A673 (cell line): ENCODE results near the gene ALDH1L1. TPM values are rescaled to one million over a fixed set of nuclear protein-coding genes. Genes with fewer than 3 reads are reported as not detected.

Experiments used
- BruUV-seq: library from RNA; stranded (reverse); fragments of 400-500 nt; replicated peaks from 2 replicates; lab custom pipeline; 2021; lab: Mats Ljungman, UMichigan
- CTCF ChIA-PET: fragments of 300-600 bp; sonication (Branson Sonifier 250); formaldehyde crosslinking; loops from one replicate; lab custom pipeline; 2022; ENCODE audit warnings: antibody characterized with exemption; lab: Charles Lee
- POLR2A ChIA-PET: fragments of 300-600 bp; sonication (Branson Sonifier 250); formaldehyde crosslinking; loops from one replicate; lab custom pipeline; 2022; ENCODE audit warnings: antibody characterized with exemption; ENCODE audit not compliant: low non-redundant PET; lab: Charles Lee
- DNase-seq: peaks from one replicate; pipeline ENCODE4 v3.0.0-alpha.2; 2015; ENCODE audit warnings: low spot score
- H3K27ac ChIP-seq: fragments of 200-600 bp; sonication (generic); 2 replicates; pipeline ENCODE4 v1.5.1; 2016; ENCODE audit warnings: mixed run types, low read depth, mild to moderate bottlenecking, mixed read lengths, antibody characterized with exemption, low read length; ENCODE audit not compliant: poor library complexity, severe bottlenecking
- H3K27me3 ChIP-seq: fragments of 200-600 bp; sonication (generic); replicated peaks from 2 replicates; pipeline ENCODE4 v1.6.1; 2017; ENCODE audit warnings: mixed run types, low read depth, mild to moderate bottlenecking, mixed read lengths, antibody characterized with exemption, low read length; ENCODE audit not compliant: insufficient read depth, poor library complexity
- H3K36me3 ChIP-seq: fragments of 200-600 bp; sonication (generic); 2 replicates; pipeline ENCODE4 v1.6.1; 2016; ENCODE audit warnings: mixed run types, mild to moderate bottlenecking, mixed read lengths, antibody characterized with exemption, low read length; ENCODE audit not compliant: insufficient read depth, poor library complexity, severe bottlenecking
- H3K4me1 ChIP-seq: fragments of 200-600 bp; sonication (generic); 2 replicates; pipeline ENCODE4 v1.6.1; 2017; ENCODE audit warnings: mixed run types, mild to moderate bottlenecking, mixed read lengths, antibody characterized with exemption, low read length; ENCODE audit not compliant: insufficient read depth, poor library complexity, severe bottlenecking
- H3K4me3 ChIP-seq: fragments of 200-600 bp; sonication (generic); 2 replicates; pipeline ENCODE4 v1.5.1; 2016; ENCODE audit warnings: low read depth, mixed run types, mild to moderate bottlenecking, mixed read lengths, low read length; ENCODE audit not compliant: poor library complexity, severe bottlenecking
- H3K9me3 ChIP-seq: fragments of 200-600 bp; sonication (generic); 2 replicates; pipeline ENCODE4 v1.6.1; 2016; ENCODE audit warnings: mixed run types, low read depth, mild to moderate bottlenecking, mixed read lengths, antibody characterized with exemption, low read length; ENCODE audit not compliant: poor library complexity, severe bottlenecking
- CTCF ChIP-seq: fragments of 300-800, 200-600 bp; sonication (generic); conservative IDR thresholded peaks from 2 replicates; pipeline ENCODE4 v1.5.1; 2017; ENCODE audit warnings: low read depth, mild to moderate bottlenecking, antibody characterized with exemption, low read length, moderate library complexity, mixed read lengths
- EZH2 ChIP-seq: fragments of 200-600 bp; sonication (generic); IDR thresholded peaks from 2 replicates; pipeline ENCODE4 v1.6.1; 2017; ENCODE audit warnings: borderline replicate concordance, low read depth, mild to moderate bottlenecking, mixed read lengths, antibody characterized with exemption, low read length; ENCODE audit not compliant: poor library complexity, severe bottlenecking
- intact Hi-C: fragments of 100-400 bp; cut with micrococcal nuclease; formaldehyde crosslinking; loops from one replicate; pipeline ENCODE4 v1.10.0; 2022; ENCODE audit not compliant: unreplicated experiment
- total RNA-seq: library from RNA; stranded (reverse); gene quantifications from 2 replicates; pipeline ENCODE4 v1.2.3, GENCODE V29; 2021

Gene ALDH1L1
- total RNA-seq, 1 experiment from 2014 or later, result 16.9 TPM

DNA sequence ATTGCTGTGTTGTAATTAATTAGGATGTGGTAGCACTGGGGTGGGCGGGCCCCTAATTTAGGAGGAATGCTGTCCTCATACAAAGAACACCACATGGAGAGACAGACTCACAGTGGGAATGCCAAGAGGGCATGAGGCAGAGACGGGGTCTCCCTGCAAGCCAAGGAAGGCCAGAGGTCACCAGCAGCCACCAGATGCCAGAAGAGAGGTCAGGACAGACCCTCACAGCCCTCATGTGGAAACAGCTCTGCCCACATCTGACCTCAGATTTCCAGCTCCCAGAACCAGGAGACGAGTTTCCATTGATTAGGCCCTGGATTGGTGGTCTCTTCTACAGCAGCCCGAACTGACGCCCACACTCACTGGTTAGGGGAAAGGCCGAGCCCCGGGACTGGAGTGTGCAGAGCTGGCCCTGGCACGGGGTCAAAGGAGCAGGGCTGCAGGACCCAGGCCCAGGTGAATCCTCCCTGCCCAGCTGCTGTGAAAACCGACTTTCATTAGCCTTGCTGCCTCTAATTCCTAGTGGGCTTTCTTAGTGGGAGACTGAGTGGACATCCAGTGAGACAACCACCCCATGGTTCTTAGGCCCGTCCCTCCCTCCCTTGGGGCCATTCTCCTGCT, 53.5 kb downstream of the ALDH1L1 start:
- TF ChIP-seq EZH2 (no peak), CTCF (no peak)
- no peaks in the 10 kb centered on the region for H3K9me3 ChIP-seq
- intact Hi-C loops, result no loop called here
- ChIA-PET POLR2A (no interaction called here), CTCF (no interaction called here)
- H3K27ac ChIP-seq, result no peak overlapping the region
- H3K36me3 ChIP-seq, result no peaks in the 10 kb centered on the region
- H3K4me1 ChIP-seq, result no peaks in the 10 kb centered on the region
- no peak overlapping the region for H3K4me3 ChIP-seq
- no TSS peak for BruUV-seq
- H3K27me3 ChIP-seq, result no peaks in the 10 kb centered on the region
- no peak for DNase-seq

GRCh38 chr3:126126286-126126685, 54.1 kb downstream of the ALDH1L1 start:
- BruUV-seq, result no TSS peak
- Histone ChIP-seq H3K4me3 (no peak overlapping the region), H3K4me1 (no peaks in the 10 kb centered on the region), H3K9me3 (no peaks in the 10 kb centered on the region), H3K27me3 (no peaks in the 10 kb centered on the region), H3K27ac (no peak overlapping the region), H3K36me3 (no peaks in the 10 kb centered on the region)
- intact Hi-C loops, result no loop called here
- TF ChIP-seq EZH2 (no peak), CTCF (no peak)
- ChIA-PET POLR2A (no interaction called here), CTCF (no interaction called here)
- no peak for DNase-seq

- ChIA-PET POLR2A (no interaction called here), CTCF (no interaction called here)
- H3K36me3 ChIP-seq, result no peaks in the 10 kb centered on the region
- H3K27me3 ChIP-seq, result no peaks in the 10 kb centered on the region
- no TSS peak for BruUV-seq
- no peaks in the 10 kb centered on the region for H3K9me3 ChIP-seq
- no peak overlapping the region for H3K27ac ChIP-seq
- H3K4me3 ChIP-seq, result no peak overlapping the region
- DNase-seq, result no peak
- intact Hi-C loops, result no loop called here
- no peaks in the 10 kb centered on the region for H3K4me1 ChIP-seq
- TF ChIP-seq EZH2 (no peak), CTCF (no peak)
These were observed 54.6 kb downstream of the ALDH1L1 start for GRCh38 chr3:126125781-126126251.
